ENCODE data around the gene TTC8. TPM values are rescaled to one million over a fixed set of nuclear protein-coding genes. Genes with fewer than 3 reads are reported as not detected.
A peak's percentile ranks its signal among the peaks of the same experiment; 100 is the strongest.
"Not testable (repeated sequence)": the region's sequence is repeated elsewhere in the genome, so short reads cannot be mapped to it uniquely, and the experiment has no call there.

TTC8 gene
- total RNA-seq (10 to 100 TPM; 27.2 to 42.4 TPM), polyA plus RNA-seq (ENCODE audit: insufficient read length in 2 of 2) (10 to 100 TPM; 28.4 to 37.0 TPM)
- long read RNA-seq, donor 1, full-length matches to known transcripts, result 1 of 1 reads
- long read RNA-seq, donor 1, partial matches to known transcripts, result 0 of 1 reads
- long read RNA-seq, donor 1, other reads (novel, unspliced or antisense), result 0 of 1 reads
- long read RNA-seq, donor 2, full-length matches to known transcripts, result 3 of 3 reads
- long read RNA-seq, donor 2, partial matches to known transcripts, result 0 of 3 reads
- long read RNA-seq, donor 2, other reads (novel, unspliced or antisense), result 0 of 3 reads
- long read RNA-seq, donor 3, full-length matches to known transcripts, result 2 of 2 reads
- long read RNA-seq, donor 3, partial matches to known transcripts, result 0 of 2 reads
- long read RNA-seq, donor 3, other reads (novel, unspliced or antisense), result 0 of 2 reads
- long read RNA-seq, donor 4, full-length matches to known transcripts, result 4 of 4 reads
- long read RNA-seq, donor 4, partial matches to known transcripts, result 0 of 4 reads
- long read RNA-seq, donor 4, other reads (novel, unspliced or antisense), result 0 of 4 reads

DNA sequence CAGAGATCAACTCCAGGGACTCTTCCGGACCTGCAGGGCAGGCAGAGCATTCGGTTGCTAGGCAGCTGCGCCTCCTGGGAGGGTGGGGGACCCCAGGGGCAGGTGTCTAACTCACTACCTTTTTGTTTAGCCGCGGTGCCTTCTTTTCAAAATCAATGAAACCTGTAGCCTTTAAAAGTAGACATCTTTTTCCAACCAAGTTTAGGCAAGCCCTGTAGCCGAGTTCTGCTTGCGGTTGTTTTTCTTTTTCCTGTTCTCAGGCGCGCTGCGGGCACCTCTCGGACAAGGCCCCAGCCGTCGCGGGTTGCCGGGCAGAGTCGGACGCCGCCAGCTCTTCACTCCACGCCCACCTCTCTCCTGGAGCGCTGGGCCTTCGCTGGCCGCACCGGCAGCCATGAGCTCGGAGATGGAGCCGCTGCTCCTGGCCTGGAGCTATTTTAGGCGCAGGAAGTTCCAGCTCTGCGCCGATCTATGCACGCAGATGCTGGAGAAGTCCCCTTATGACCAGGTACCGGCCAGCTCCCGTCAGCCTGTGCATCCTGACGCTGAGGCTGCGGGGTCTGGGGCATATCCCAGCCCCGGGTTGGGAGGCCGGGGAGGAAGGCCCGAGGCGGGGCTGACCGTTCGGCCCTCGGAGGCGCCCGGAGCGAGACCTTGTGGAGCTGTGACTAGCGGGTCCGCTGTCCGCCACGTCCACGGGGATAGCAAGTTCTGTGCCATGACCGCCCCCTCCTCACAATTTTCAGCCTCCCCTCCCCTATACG lies at the start of gene TTC8:
Gene TTC8, plus strand, starts transcription at position 338 of the 764 bp plus-strand sequence. Its CDS starts 57 bp downstream, at position 395.
- peak; percentile 74 to 95 (median 84) for DNase-seq (ENCODE audit: low read depth in 4 of 6, low spot score in 6 of 6)
- peak within 1 kb of the TSS; percentile 88 for H3K27ac ChIP-seq (ENCODE audit: low read depth, low read length)
- no peaks in the 10 kb centered on the region for H3K9me3 ChIP-seq (ENCODE audit: control insufficient read depth, insufficient read depth, low read length)
- H3K36me3 ChIP-seq (ENCODE audit: control insufficient read depth, insufficient read depth, low read length), result no peaks in the 10 kb centered on the region
- WGBS (ENCODE audit: insufficient coverage), result under 1% methylated on average over 44 of the region's 50 CpGs
- H3K27me3 ChIP-seq (ENCODE audit: control insufficient read depth, insufficient read depth, low read length), result no peaks in the 10 kb centered on the region
- peak within 1 kb of the TSS; percentile 85 for H3K4me3 ChIP-seq (ENCODE audit: low read depth, low read length)
- peaks cover 4% of the 10 kb centered on the region for H3K4me1 ChIP-seq (ENCODE audit: control insufficient read depth, insufficient read depth, low read length)

DNA sequence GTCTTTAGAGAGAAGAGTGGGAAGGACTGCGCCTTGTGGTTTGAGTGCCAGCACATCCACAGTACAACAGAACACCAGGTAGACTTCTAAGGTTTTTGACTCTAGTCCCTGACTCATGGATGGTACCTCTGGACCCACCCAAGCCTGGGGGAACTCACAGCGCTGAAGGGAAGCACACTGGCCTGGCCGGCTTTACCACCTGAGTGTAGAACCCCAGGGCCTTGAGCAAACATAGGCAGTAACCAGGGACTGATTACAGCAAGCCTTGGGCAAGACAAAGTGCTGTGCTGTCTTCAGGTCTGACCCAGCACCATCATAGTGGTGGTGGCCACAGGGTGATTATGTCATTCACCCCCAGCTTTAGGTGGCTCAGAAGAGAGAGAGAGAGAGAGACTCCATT lies 48.9 kb upstream of the TTC8 start:
- H3K36me3 ChIP-seq (ENCODE audit: control insufficient read depth, insufficient read depth, low read length), result no peaks in the 10 kb centered on the region
- H3K27ac ChIP-seq (ENCODE audit: low read depth, low read length), result no peak overlapping the region
- no peaks in the 10 kb centered on the region for H3K4me1 ChIP-seq (ENCODE audit: control insufficient read depth, insufficient read depth, low read length)
- H3K9me3 ChIP-seq (ENCODE audit: control insufficient read depth, insufficient read depth, low read length), result no peaks in the 10 kb centered on the region
- WGBS (ENCODE audit: insufficient coverage), result 87% methylated on average over 2 of the region's 3 CpGs
- H3K4me3 ChIP-seq (ENCODE audit: low read depth, low read length), result no peak overlapping the region
- no peak for DNase-seq (ENCODE audit: low read depth in 4 of 6, low spot score in 6 of 6)
- H3K27me3 ChIP-seq (ENCODE audit: control insufficient read depth, insufficient read depth, low read length), result no peaks in the 10 kb centered on the region

- Histone ChIP-seq H3K36me3 (ENCODE audit: control insufficient read depth, insufficient read depth, low read length) (no peaks in the 10 kb centered on the region), H3K4me3 (ENCODE audit: low read depth, low read length) (no peak overlapping the region), H3K27me3 (ENCODE audit: control insufficient read depth, insufficient read depth, low read length) (no peaks in the 10 kb centered on the region), H3K4me1 (ENCODE audit: control insufficient read depth, insufficient read depth, low read length) (no peaks in the 10 kb centered on the region), H3K27ac (ENCODE audit: low read depth, low read length) (no peak overlapping the region), H3K9me3 (ENCODE audit: control insufficient read depth, insufficient read depth, low read length) (no peaks in the 10 kb centered on the region)
- WGBS (ENCODE audit: insufficient coverage), result no CpG with 5 or more reads among the region's 1 CpG
- no peak for DNase-seq (ENCODE audit: low read depth in 4 of 6, low spot score in 6 of 6)
Observed at GRCh38 chr14:88785911-88786310, 38.5 kb upstream of the TTC8 start.

DNA sequence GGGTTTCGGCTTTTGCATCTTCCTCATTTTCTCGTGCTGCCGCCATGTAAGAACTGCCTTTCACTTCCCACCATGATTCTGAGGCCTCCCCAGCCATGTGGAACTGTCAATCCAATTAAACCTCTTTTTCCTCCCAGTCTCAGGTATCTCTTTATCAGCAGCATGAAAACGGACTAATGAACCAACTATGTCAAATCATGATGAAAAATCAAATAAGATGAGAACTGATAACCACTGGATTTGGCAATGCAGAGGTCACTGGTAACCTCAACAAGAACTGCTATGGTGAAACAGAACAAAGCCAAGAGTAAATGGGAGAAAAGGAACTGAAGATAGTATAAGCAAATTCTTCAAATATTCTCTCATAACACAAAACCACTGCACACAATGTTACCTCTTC lies 37.7 kb upstream of the TTC8 start:
- peaks cover 2% of the 10 kb centered on the region for H3K27me3 ChIP-seq (ENCODE audit: control insufficient read depth, insufficient read depth, low read length)
- no peak for DNase-seq (ENCODE audit: low read depth in 4 of 6, low spot score in 6 of 6)
- 94% methylated on average over 3 of the region's 4 CpGs for WGBS (ENCODE audit: insufficient coverage)
- no peaks in the 10 kb centered on the region for H3K9me3 ChIP-seq (ENCODE audit: control insufficient read depth, insufficient read depth, low read length)
- no peak overlapping the region for H3K27ac ChIP-seq (ENCODE audit: low read depth, low read length)
- H3K36me3 ChIP-seq (ENCODE audit: control insufficient read depth, insufficient read depth, low read length), result no peaks in the 10 kb centered on the region
- peaks cover 2% of the 10 kb centered on the region for H3K4me1 ChIP-seq (ENCODE audit: control insufficient read depth, insufficient read depth, low read length)
- no peak overlapping the region for H3K4me3 ChIP-seq (ENCODE audit: low read depth, low read length)

DNA sequence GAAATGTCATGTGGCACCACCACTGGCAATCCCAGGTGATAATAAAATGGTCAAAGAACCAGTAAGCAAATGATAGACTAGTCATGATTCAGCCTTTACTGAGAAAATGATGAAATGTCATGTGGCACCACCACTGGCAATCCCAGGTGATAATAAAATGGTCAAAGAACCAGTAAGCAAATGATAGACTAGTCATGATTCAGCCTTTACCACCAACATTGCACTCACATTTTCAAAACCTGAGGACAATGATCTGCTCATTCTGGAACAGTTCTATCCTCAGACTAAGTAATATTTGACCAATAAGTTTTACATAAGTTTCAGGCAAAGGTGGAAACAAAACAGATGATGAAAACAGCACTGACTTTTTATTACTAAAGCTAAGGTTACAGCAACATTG lies 34.9 kb upstream of the TTC8 start:
- H3K27ac ChIP-seq (ENCODE audit: low read depth, low read length); DNase-seq (ENCODE audit: low read depth in 4 of 6, low spot score in 6 of 6); H3K27me3 ChIP-seq (ENCODE audit: control insufficient read depth, insufficient read depth, low read length); H3K36me3 ChIP-seq (ENCODE audit: control insufficient read depth, insufficient read depth, low read length); H3K4me3 ChIP-seq (ENCODE audit: low read depth, low read length); H3K9me3 ChIP-seq (ENCODE audit: control insufficient read depth, insufficient read depth, low read length): not testable (repeated sequence)
- H3K4me1 ChIP-seq (ENCODE audit: control insufficient read depth, insufficient read depth, low read length), result peaks cover 13% of the 10 kb centered on the region

DNA sequence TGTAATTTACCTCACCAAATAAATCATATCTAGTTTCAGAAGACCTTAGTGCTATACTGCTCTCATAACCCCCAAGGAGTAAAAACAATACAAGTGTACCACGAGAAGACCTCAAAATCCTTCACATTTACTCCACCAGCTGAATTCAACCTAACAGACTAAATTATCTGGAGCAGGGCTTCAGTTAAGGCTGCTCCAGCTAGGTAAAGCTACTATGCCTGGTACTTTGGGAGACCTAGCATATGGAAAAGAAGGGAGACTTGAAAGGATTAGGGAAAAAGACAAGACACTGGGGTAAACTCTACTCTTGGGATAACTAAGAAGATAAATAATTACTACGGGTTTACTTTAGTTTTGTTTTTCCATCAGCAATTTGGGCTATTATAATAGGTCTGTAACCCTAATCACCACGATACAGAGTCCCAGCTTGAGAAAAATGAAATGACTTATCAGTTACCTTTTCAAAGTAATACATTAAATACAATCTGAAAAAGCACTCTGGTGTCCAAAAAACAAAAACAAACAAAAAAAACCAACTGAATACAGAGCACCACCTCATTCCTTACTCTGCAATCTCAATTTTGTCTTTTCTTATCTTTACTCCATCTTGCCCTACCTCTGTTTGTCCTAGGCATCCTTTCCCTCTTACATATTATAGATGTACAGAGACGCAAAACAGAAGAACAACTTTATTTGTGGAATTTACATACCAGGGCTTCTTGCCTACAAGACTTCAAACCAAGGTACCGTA lies 33.8 kb upstream of the TTC8 start:
- Histone ChIP-seq H3K4me1 (ENCODE audit: control insufficient read depth, insufficient read depth, low read length) (peaks cover 13% of the 10 kb centered on the region), H3K36me3 (ENCODE audit: control insufficient read depth, insufficient read depth, low read length) (no peaks in the 10 kb centered on the region), H3K4me3 (ENCODE audit: low read depth, low read length) (no peak overlapping the region), H3K27me3 (ENCODE audit: control insufficient read depth, insufficient read depth, low read length) (peaks cover 8% of the 10 kb centered on the region), H3K9me3 (ENCODE audit: control insufficient read depth, insufficient read depth, low read length) (no peaks in the 10 kb centered on the region), H3K27ac (ENCODE audit: low read depth, low read length) (no peak overlapping the region)
- 50% methylated on average over 1 of the region's 5 CpGs for WGBS (ENCODE audit: insufficient coverage)
- DNase-seq (ENCODE audit: low read depth in 4 of 6, low spot score in 6 of 6), result no peak

DNA sequence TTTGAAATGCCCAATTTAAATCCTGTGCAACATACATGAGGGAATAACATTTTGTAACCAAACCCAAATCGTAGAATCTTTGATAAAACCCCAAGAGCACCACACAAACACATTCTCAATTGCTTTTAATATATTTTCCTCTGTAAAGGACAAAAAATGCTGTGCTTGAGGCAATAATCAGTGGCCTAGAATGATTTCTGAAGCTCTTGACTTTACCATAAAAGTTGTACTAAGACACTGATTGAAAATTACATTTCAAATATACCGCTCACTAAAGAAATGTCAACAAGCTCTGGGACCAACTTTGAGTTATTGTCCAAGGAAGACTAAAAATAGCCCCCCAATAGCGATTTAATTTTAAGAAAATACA lies 33.2 kb upstream of the TTC8 start:
- H3K27ac ChIP-seq (ENCODE audit: low read depth, low read length), result no peak overlapping the region
- peaks cover 8% of the 10 kb centered on the region for H3K27me3 ChIP-seq (ENCODE audit: control insufficient read depth, insufficient read depth, low read length)

DNA sequence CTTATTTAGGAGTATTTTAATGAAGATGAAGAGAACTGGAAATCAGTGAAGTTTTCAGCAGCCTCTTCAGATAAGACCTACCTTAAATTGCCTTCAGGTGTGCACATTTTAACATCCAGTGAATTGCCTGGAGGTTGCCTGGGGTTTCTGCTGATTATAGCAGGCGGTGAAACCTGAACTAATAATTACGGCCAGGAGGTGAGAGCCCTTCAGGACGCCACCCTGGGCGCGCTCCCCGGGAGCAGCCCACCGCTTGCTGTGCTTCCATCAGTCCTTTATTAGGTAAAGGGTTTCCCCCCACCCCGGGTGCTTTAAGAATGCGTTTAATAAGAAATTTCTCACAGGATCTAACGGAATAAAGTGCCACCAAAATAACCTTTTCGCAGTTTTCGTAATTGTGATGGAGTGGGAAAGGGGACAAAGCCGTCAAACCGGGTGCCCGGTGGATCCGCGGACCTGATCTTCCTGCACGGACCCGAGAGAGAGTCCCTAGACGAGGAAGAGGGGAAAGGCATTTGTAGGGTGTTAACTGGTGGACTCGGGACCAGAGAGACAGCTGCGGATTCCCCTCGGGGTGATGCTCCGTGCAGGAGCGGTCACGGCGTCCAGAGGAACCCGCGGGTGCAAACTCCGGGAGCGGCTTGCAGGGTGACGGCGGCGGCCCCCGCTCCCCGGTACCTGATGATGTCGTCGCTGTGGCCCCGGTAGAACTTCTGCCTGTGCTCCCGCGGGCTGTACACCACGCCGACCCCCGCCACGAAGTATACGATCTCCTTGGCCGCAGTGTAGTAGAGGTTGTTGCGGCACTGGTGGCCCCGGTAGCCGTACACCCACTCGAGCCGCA lies 32.6 kb upstream of the TTC8 start:
- no peaks in the 10 kb centered on the region for H3K36me3 ChIP-seq (ENCODE audit: control insufficient read depth, insufficient read depth, low read length)
- H3K4me3 ChIP-seq (ENCODE audit: low read depth, low read length), result peak overlapping the region; percentile 56
- peak in 2 of 6 donors; percentile 29 to 54 for DNase-seq (ENCODE audit: low read depth in 4 of 6, low spot score in 6 of 6)
- H3K27me3 ChIP-seq (ENCODE audit: control insufficient read depth, insufficient read depth, low read length), result peaks cover 8% of the 10 kb centered on the region
- peaks cover 13% of the 10 kb centered on the region for H3K4me1 ChIP-seq (ENCODE audit: control insufficient read depth, insufficient read depth, low read length)
- no peaks in the 10 kb centered on the region for H3K9me3 ChIP-seq (ENCODE audit: control insufficient read depth, insufficient read depth, low read length)
- no peak overlapping the region for H3K27ac ChIP-seq (ENCODE audit: low read depth, low read length)
- under 1% methylated on average over 43 of the region's 52 CpGs for WGBS (ENCODE audit: insufficient coverage)

More for the DNA sequence above, 33.2 kb upstream of the TTC8 start:
- Histone ChIP-seq H3K4me3 (ENCODE audit: low read depth, low read length) (no peak overlapping the region), H3K36me3 (ENCODE audit: control insufficient read depth, insufficient read depth, low read length) (no peaks in the 10 kb centered on the region), H3K4me1 (ENCODE audit: control insufficient read depth, insufficient read depth, low read length) (peaks cover 13% of the 10 kb centered on the region), H3K9me3 (ENCODE audit: control insufficient read depth, insufficient read depth, low read length) (no peaks in the 10 kb centered on the region)
- no CpG with 5 or more reads among the region's 3 CpGs for whole genome bisulfite sequencing (ENCODE audit: insufficient coverage)
- DNase-seq (ENCODE audit: low read depth in 4 of 6, low spot score in 6 of 6), result peak in 1 of 6 donors; percentile 4

All from spinal cord (tissue), 10 donors.